PFSK-1 (cell line): ENCODE results near the gene PDE4B.

Experiments
- FOXP2 ChIP-seq: optimal IDR thresholded peaks from 2 replicates; pipeline ENCODE3; 2011; ENCODE audit warnings: borderline replicate concordance, control low read depth, inconsistent platforms; ENCODE audit not compliant: insufficient read depth; ENCODE audit errors: extremely low read length, extremely low read depth
- POLR2AphosphoS5 ChIP-seq: IDR thresholded peaks from 2 replicates; pipeline ENCODE4 v1.6.1; 2012; ENCODE audit warnings: low read depth, mild to moderate bottlenecking, control low read depth, low read length, moderate library complexity
- REST ChIP-seq, 2 experiments: IDR thresholded peaks; 2 replicates each; pipeline versions ENCODE4 v1.6.1 to v1.8.0; 2011 to 2012; ENCODE audit warnings: low read depth in 2 of 2, low read length in 2 of 2, control low read depth in 1 of 2, inconsistent platforms in 1 of 2, mild to moderate bottlenecking in 1 of 2, moderate library complexity in 1 of 2; ENCODE audit not compliant: insufficient read depth in 1 of 2
- SIN3A ChIP-seq: IDR thresholded peaks from 2 replicates; pipeline ENCODE4 v1.6.1; 2012; ENCODE audit warnings: mild to moderate bottlenecking, low read length, moderate library complexity, borderline replicate concordance; ENCODE audit not compliant: insufficient read depth
- TAF1 ChIP-seq: IDR thresholded peaks from 2 replicates; pipeline ENCODE4 v1.6.1; 2012; ENCODE audit warnings: low read length, control low read depth, borderline replicate concordance; ENCODE audit not compliant: insufficient read depth

The PDE4B gene

GRCh38 chr1:66403007-66403731 lies 610.5 kb downstream of the PDE4B start:
- TF ChIP-seq TAF1 (no peak), FOXP2 (no peak), POLR2AphosphoS5 (no peak), REST (IDR thresholded peaks at IDR 0.05; ENCODE audit: insufficient read depth in 1 of 2, low read depth in 2 of 2, low read length in 2 of 2) (no peak), SIN3A (no peak)

GRCh38 chr1:66405061-66405460 lies 612.4 kb downstream of the PDE4B start:
- TF ChIP-seq FOXP2 (no peak), TAF1 (no peak), SIN3A (no peak), REST (IDR thresholded peaks at IDR 0.05; ENCODE audit: insufficient read depth in 1 of 2, low read depth in 2 of 2, low read length in 2 of 2) (no peak), POLR2AphosphoS5 (no peak)

- no peak for TF ChIP-seq TAF1
- TF ChIP-seq FOXP2 = no peak
- no peak for TF ChIP-seq REST (IDR thresholded peaks at IDR 0.05; ENCODE audit: insufficient read depth in 1 of 2, low read depth in 2 of 2, low read length in 2 of 2)
- no peak for TF ChIP-seq POLR2AphosphoS5
These were observed 620.0 kb downstream of the PDE4B start for GRCh38 chr1:66412704-66413103.

- no peak for TF ChIP-seq POLR2AphosphoS5
- no peak for TF ChIP-seq SIN3A
- TF ChIP-seq REST (IDR thresholded peaks at IDR 0.05; ENCODE audit: insufficient read depth in 1 of 2, low read depth in 2 of 2, low read length in 2 of 2) = no peak
- TF ChIP-seq FOXP2 = no peak
These were observed 620.6 kb downstream of the PDE4B start for GRCh38 chr1:66413136-66413837.
